WERI-Rb-1 (cell line): ENCODE data around the gene TMPO.
"Not testable (repeated sequence)": the region's sequence is repeated elsewhere in the genome, so short reads cannot be mapped to it uniquely, and the experiment has no call there.

Experiments
- DNase-seq: peaks from one replicate; pipeline ENCODE4 v3.0.0-alpha.2; 2020
- H3K27ac ChIP-seq: fragments of 250-450 bp; sonication (Bioruptor Pico); 2 replicates; pipeline ENCODE4 v1.5.1; 2020; ENCODE audit warnings: mild to moderate bottlenecking, moderate library complexity
- H3K27me3 ChIP-seq: fragments of 250-450 bp; sonication (Bioruptor Pico); 2 replicates; pipeline ENCODE4 v1.5.1; 2021; ENCODE audit warnings: mild to moderate bottlenecking, low read depth, moderate library complexity; ENCODE audit not compliant: insufficient read depth, severe bottlenecking
- H3K36me3 ChIP-seq: fragments of 250-450 bp; sonication (Bioruptor Pico); 2 replicates; pipeline ENCODE4 v1.5.1; 2020; ENCODE audit warnings: mild to moderate bottlenecking, moderate library complexity
- H3K4me3 ChIP-seq: 2 replicates; pipeline ENCODE4 v1.5.1; 2011; ENCODE audit warnings: low read depth, mild to moderate bottlenecking, control low read depth, low read length
- H3K9me3 ChIP-seq: fragments of 250-450 bp; sonication (Bioruptor Pico); 2 replicates; pipeline ENCODE4 v1.5.1; 2021; ENCODE audit warnings: mild to moderate bottlenecking, moderate library complexity; ENCODE audit not compliant: severe bottlenecking
- TF ChIP-seq, protein P1 (sequence below): IDR thresholded peaks from 2 replicates; pipeline ENCODE4 v1.5.1; 2011; ENCODE audit warnings: low read depth, mild to moderate bottlenecking, control low read depth, inconsistent platforms, low read length

TMPO gene

DNA sequence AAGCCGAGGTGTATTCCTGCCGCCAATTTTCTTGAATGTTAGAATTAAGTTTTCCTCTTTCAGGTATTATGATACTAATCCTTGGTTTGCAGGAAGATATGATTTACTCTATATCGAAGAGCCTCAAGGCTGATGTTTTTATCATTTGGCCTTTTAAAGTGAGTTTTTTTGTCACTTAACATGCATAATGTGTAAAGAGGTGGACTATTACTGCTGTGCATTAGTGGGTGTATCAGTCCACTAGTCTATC lies 11.1 kb upstream of the TMPO start:
- Histone ChIP-seq H3K36me3 (no peaks in the 10 kb centered on the region), H3K9me3 (no peaks in the 10 kb centered on the region), H3K27ac (peak overlapping the region; percentile 99), H3K4me3 (peak overlapping the region; percentile 91), H3K27me3 (no peaks in the 10 kb centered on the region)
- no peak for DNase-seq
- TF ChIP-seq, protein P1, sequence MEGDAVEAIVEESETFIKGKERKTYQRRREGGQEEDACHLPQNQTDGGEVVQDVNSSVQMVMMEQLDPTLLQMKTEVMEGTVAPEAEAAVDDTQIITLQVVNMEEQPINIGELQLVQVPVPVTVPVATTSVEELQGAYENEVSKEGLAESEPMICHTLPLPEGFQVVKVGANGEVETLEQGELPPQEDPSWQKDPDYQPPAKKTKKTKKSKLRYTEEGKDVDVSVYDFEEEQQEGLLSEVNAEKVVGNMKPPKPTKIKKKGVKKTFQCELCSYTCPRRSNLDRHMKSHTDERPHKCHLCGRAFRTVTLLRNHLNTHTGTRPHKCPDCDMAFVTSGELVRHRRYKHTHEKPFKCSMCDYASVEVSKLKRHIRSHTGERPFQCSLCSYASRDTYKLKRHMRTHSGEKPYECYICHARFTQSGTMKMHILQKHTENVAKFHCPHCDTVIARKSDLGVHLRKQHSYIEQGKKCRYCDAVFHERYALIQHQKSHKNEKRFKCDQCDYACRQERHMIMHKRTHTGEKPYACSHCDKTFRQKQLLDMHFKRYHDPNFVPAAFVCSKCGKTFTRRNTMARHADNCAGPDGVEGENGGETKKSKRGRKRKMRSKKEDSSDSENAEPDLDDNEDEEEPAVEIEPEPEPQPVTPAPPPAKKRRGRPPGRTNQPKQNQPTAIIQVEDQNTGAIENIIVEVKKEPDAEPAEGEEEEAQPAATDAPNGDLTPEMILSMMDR, result no peak

DNA sequence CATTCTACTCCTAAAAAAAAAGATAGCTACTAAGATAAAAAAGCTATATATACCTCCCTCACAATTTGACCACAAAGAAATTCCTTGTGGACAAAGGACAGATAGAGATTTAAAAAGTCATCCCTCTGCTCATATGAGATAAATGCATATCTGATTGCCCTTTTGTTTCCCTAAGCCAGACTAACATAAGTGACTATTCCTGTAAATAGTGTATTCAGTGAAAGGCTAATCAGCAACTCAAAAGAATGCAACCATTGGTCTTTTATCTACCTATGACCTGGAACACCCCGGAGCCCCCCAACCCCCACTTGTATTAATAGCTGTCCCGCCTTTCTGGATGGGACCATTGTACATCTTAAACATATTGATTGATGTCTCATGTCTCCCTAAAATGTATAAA lies 6.3 kb upstream of the TMPO start:
- no peaks in the 10 kb centered on the region for H3K9me3 ChIP-seq
- no peak overlapping the region for H3K27ac ChIP-seq
- no peaks in the 10 kb centered on the region for H3K27me3 ChIP-seq
- TF ChIP-seq, protein P1, result no peak
- no peaks in the 10 kb centered on the region for H3K36me3 ChIP-seq
- no peak overlapping the region for H3K4me3 ChIP-seq
- DNase-seq, result no peak

DNA sequence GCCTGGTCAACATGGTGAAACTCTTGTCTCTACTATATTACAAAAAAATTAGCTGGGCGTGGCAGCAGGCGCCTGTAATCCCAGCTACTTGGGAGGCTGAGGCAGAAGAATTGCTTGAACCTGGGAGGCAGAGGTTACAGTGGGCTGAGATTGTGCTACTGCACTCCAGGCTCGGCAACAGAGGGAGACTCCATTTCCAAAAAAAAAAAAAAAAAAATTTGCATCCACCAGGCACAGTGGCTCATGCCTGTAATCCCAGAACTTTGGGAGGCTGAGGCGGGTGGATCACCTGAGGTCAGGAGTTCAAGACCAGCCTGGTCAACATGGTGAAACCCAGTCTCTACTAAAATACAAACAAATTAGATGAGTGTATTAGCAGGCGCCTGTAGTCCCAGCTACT lies 3.6 kb upstream of the TMPO start:
- not testable (repeated sequence) for DNase-seq, H3K27ac ChIP-seq, H3K4me3 ChIP-seq, H3K27me3 ChIP-seq, H3K9me3 ChIP-seq
- H3K36me3 ChIP-seq, result peaks cover 13% of the 10 kb centered on the region

DNA sequence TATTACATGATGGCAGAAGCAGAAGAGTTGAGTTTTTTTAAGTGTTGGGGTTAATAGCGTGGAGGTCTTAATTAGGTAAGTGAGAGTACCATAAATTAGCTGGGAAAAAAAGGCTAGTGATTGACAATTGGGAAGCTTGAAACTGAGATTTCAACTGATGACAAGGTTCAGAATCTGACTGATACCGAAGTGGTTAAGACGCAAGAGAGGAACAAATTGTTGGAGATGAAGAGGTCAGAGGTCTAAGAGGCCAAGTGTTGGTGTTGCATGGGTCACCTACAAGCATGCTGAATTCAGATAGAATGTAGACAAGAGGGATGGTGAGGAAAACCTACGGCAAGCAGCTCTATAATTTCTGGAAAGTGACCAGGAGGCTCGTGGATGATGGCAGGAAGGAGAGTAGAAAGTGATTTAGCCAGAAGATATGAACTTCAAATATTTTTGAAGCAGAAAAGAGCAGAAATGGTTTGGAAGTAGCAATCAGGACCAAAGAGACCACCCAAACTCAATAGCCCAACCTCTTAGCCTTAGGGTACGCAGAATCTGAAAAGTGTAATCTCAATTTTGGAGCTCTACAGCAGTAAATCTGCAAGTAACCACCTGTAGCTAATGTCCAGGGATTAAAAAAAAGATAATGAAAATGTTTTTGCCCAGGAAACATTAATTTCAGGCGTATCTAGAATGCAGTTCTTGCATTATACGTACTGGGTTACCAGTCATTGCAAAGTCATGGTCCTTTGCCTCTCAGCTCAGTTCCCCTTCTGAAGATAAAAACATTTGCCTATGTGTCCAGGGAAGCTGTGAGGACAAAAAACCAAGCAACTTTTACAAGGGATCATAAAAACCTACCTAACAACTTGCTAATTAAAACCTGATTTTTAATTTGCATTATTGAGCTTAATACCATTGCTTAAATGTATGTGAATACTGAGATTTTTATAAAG lies 1.7 kb upstream of the TMPO start:
- Histone ChIP-seq H3K27ac (peak overlapping the region; percentile 100), H3K36me3 (peaks cover 27% of the 10 kb centered on the region), H3K27me3 (no peaks in the 10 kb centered on the region), H3K9me3 (no peaks in the 10 kb centered on the region), H3K4me3 (peak overlapping the region; percentile 99)
- TF ChIP-seq, protein P1, result no peak
- DNase-seq, result no peak

DNA sequence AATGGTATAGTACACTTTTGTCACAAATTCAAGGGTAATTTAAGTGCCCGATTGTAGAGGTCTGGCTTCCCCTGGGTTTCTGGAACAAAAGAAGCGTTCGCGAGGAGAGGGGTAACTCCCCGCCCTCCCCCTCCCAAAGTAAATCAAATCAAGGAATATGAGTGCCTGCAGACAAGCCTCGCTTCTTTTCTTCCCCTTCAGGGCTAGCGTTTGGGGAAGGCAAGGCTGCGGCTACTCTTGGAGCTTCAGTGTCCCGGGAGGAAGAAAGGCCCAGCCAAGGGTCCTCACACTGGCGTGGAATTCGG lies 456 bp upstream of the TMPO start:
- H3K9me3 ChIP-seq, result no peaks in the 10 kb centered on the region
- H3K27ac ChIP-seq, result peak overlapping the region; percentile 100
- no peak for DNase-seq
- H3K27me3 ChIP-seq, result no peaks in the 10 kb centered on the region
- H3K4me3 ChIP-seq, result peak overlapping the region; percentile 99
- peaks cover 31% of the 10 kb centered on the region for H3K36me3 ChIP-seq
- TF ChIP-seq, protein P1, result no peak

DNA sequence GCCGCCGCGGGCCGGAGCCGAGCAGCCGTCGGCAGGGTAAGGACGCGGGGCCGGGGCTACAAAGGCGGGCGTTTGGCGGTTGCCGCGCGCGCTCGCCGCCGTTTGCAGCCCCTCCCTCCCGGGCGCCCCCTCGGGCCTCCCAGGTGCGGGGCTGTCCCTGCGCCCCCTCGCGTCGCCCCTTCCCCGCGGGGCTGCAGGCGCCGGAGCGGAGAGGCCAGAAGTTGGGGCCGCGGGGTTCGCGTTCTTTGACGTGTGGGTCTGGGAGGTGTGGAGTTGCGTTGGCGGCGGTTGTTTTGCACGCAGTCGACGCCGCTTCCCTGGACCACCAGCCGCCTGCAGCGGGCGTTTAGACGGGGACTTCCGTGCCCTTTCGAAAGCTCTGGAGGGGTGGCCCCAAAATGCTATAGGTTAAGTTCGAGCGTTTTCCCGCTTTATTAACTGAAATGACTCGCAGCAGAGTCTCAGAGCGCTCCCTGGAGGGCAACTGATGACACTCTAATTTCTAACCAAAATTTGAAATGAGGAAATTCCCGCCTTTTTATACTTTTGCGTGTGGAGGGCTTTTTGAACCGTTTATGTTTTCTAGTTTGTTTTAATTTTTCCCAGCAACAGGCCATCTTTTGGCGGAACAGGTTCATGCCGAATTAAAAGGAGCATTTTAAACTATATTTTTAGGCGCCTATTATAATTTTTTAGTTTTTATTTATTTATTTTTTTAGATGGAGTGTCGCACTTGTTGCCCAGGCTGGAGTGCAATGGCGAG lies 902 bp downstream of the TMPO start:
- peak overlapping the region; percentile 100 for H3K27ac ChIP-seq
- peaks cover 41% of the 10 kb centered on the region for H3K36me3 ChIP-seq
- no peaks in the 10 kb centered on the region for H3K27me3 ChIP-seq
- DNase-seq, result peak; percentile 84
- no peaks in the 10 kb centered on the region for H3K9me3 ChIP-seq
- TF ChIP-seq, protein P1, result peak; percentile 40
- H3K4me3 ChIP-seq, result peak overlapping the region; percentile 99
